ENCODE results near the gene LMAN2. TPM values are rescaled to one million over a fixed set of nuclear protein-coding genes. Genes with fewer than 3 reads are reported as not detected.
A peak's percentile ranks its signal among the peaks of the same experiment; 100 is the strongest.

Gene LMAN2
- 88.0 and 89.7 TPM in 2 replicates for total RNA-seq

- CTCF ChIA-PET, result interaction anchor here (0.8 to 3.3 kb wide), 5 partner anchors 18 to 240 kb away, joined by 3 to 17 read pairs (median 4); no protein-coding TSS in a partner anchor
- H3K4me3 Mint-ChIP-seq, result peak within 1 kb of the TSS; percentile 98
- no peaks in the 10 kb centered on the region for H3K9me3 Mint-ChIP-seq
- peaks cover 59% of the 10 kb centered on the region for H3K4me1 Mint-ChIP-seq
- TF ChIP-seq CTCF (IDR thresholded peaks at IDR 0.05), result no peak
- ATAC-seq (ENCODE audit: low read depth) (peak; percentile 98), DNase-seq (peak; percentile 83)
- H3K27me3 Mint-ChIP-seq, result no peaks in the 10 kb centered on the region
- peak within 1 kb of the TSS; percentile 100 for H3K27ac Mint-ChIP-seq
- POLR2A ChIA-PET, result interaction anchor here (0.6 to 2.7 kb wide), 26 partner anchors 9 to 965 kb away, joined by 3 to 23 read pairs (median 4); partner anchors contain the start of genes B4GALT7, DOK3, GRK6 and PDLIM7
- intact Hi-C loops (cut with micrococcal nuclease), result loop anchor here (1.0 to 5.0 kb wide), 6 partner anchors 11 to 963 kb away; partner anchors contain the start of genes B4GALT7, GRK6, HIGD2A and NOP16
- H3K36me3 Mint-ChIP-seq (ENCODE audit: low read depth), result peaks cover 31% of the 10 kb centered on the region
These were observed at the start of gene LMAN2 for GRCh38 chr5:177351392-177352329. Gene LMAN2, minus strand, starts transcription at chr5:177351668. Its CDS starts 21 bp downstream, at chr5:177351647.

GRCh38 chr5:177399997-177400868 is 48.8 kb upstream of the LMAN2 start, which contains the start of gene PFN3:
Gene PFN3, minus strand, starts transcription at chr5:177400661. Its CDS starts 85 bp downstream, at chr5:177400576.
- ATAC-seq (ENCODE audit: low read depth), result no peak
- CTCF ChIA-PET, result interaction anchor here (7.3 to 8.5 kb wide), 2 partner anchors 11 to 49 kb away, joined by 85 to 293 read pairs; partner anchors contain the start of gene PRR7
- Mint-ChIP-seq H3K27me3 (peaks cover 5% of the 10 kb centered on the region), H3K4me1 (peaks cover 23% of the 10 kb centered on the region), H3K4me3 (no peak within 1 kb of the TSS), H3K9me3 (no peaks in the 10 kb centered on the region), H3K36me3 (ENCODE audit: low read depth) (no peaks in the 10 kb centered on the region), H3K27ac (no peak within 1 kb of the TSS)
- POLR2A ChIA-PET, result interaction anchor here (0.9 to 6.3 kb wide), 3 partner anchors 31 to 54 kb away, joined by 3 to 66 read pairs (median 3); partner anchors contain the start of gene PRR7
- DNase-seq, result no peak
- intact Hi-C loops (cut with micrococcal nuclease), result loop anchor here (10.0 kb wide), 1 partner anchor 195 kb away; the partner anchor contains the start of gene TMED9
- no peak for TF ChIP-seq CTCF (IDR thresholded peaks at IDR 0.05)

- H3K27ac Mint-ChIP-seq, result no peak overlapping the region
- CTCF ChIA-PET, result no interaction called here
These were observed 46.5 kb upstream of the LMAN2 start for GRCh38 chr5:177397875-177398390.

GRCh38 chr5:177396807-177397206 is 45.3 kb upstream of the LMAN2 start:
- POLR2A ChIA-PET, result no interaction called here
- Mint-ChIP-seq H3K27me3 (peaks cover 5% of the 10 kb centered on the region), H3K36me3 (ENCODE audit: low read depth) (no peaks in the 10 kb centered on the region), H3K4me1 (peaks cover 4% of the 10 kb centered on the region), H3K4me3 (no peak overlapping the region), H3K9me3 (no peaks in the 10 kb centered on the region), H3K27ac (no peak overlapping the region)
- DNase-seq (no peak), ATAC-seq (ENCODE audit: low read depth) (no peak)
- CTCF ChIA-PET, result no interaction called here
- no peak for TF ChIP-seq CTCF (IDR thresholded peaks at IDR 0.05)
- intact Hi-C loops (cut with micrococcal nuclease), result loop anchor here (10.0 kb wide), 1 partner anchor 198 kb away; the partner anchor contains the start of gene TMED9

More at GRCh38 chr5:177397875-177398390, 46.5 kb upstream of the LMAN2 start:
- DNase-seq (no peak), ATAC-seq (ENCODE audit: low read depth) (no peak)
- H3K27me3 Mint-ChIP-seq, result peaks cover 5% of the 10 kb centered on the region
- POLR2A ChIA-PET, result no interaction called here
- intact Hi-C loops (cut with micrococcal nuclease), result loop anchor here (10.0 kb wide), 1 partner anchor 197 kb away; the partner anchor contains the start of gene TMED9
- no peak for TF ChIP-seq CTCF (IDR thresholded peaks at IDR 0.05)
- no peaks in the 10 kb centered on the region for H3K36me3 Mint-ChIP-seq (ENCODE audit: low read depth)
- H3K9me3 Mint-ChIP-seq, result no peaks in the 10 kb centered on the region
- peaks cover 11% of the 10 kb centered on the region for H3K4me1 Mint-ChIP-seq
- no peak overlapping the region for H3K4me3 Mint-ChIP-seq
